Esophagus squamous epithelium (tissue), 4 donors: ENCODE data around the gene POLN.
"Not testable (repeated sequence)": the region's sequence is repeated elsewhere in the genome, so short reads cannot be mapped to it uniquely, and the experiment has no call there.

Source experiments
- CTCF ChIP-seq, 6 experiments: fragments of 450-650 bp in 4 of 6; fragments of 200-600 bp in 2 of 6; sonication (generic) in 2 of 6; IDR thresholded peaks; one replicate each; pipeline ENCODE4 v1.5.1; 2016 to 2019; ENCODE audit warnings: antibody characterized with exemption in 6 of 6, mild to moderate bottlenecking in 4 of 6, moderate library complexity in 4 of 6
- POLR2A ChIP-seq, 4 donors: fragments of 450-650 bp; IDR thresholded peaks; one replicate each; pipeline ENCODE4 v1.6.1; 2017; ENCODE audit warnings: antibody characterized with exemption in 4 of 4, mild to moderate bottlenecking in 4 of 4, moderate library complexity in 3 of 4

GRCh38 chr4:2031161-2031560, 210.8 kb downstream of the POLN start:
- not testable (repeated sequence) for TF ChIP-seq CTCF, POLR2A (IDR thresholded peaks at IDR 0.05)
